Measurements from ENCODE around the gene AKR1C2.

AKR1C2 gene

DNA sequence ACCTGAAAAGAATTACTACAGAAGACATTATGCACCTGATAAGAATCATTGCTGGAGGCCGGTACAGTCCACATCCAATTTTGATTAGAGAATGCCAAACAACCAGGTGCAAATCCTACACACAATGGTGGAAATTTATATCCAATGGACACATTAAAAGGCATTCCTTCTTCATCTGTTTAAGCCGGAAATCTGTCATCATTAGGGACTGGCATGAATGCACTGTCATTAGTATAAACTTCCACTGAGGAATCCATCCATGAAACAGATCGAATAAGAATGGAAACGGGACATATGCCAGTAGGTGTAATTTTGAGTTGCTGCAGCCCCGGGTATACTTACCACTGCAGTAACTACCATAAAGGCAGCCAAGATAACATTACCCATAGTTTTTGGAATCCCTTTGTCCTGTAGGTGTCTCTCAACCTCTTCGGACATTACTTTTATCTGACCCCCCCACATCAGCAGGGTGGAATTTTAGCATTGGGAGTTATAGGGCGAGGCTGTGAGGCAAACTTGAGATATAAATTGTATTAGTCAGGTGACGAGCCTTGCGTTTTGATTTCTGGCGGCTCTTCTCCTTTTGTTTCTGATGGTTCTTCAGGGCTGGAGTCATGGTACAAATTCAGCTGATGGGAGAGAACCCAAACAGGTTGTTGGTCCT lies 36.5 kb upstream of the AKR1C2 start:
- H3K9me2 ChIP-seq (replicated peaks; ENCODE audit: insufficient read depth, low read length), result no peaks in the 10 kb centered on the region
- no peaks in the 10 kb centered on the region for H4K20me1 ChIP-seq (ENCODE audit: insufficient read depth, low read length)
- no peaks in the 10 kb centered on the region for H3K4me1 ChIP-seq (ENCODE audit: low read length)
- no peaks in the 10 kb centered on the region for H3F3A ChIP-seq (ENCODE audit: insufficient read depth, low read length)
- H3K9ac ChIP-seq (ENCODE audit: low read length), result no peak overlapping the region
- H3K4me2 ChIP-seq (ENCODE audit: low read depth, low read length), result no peak overlapping the region
- no peak overlapping the region for H3K27ac ChIP-seq (ENCODE audit: low read length)
- H3K27me3 ChIP-seq (replicated peaks; ENCODE audit: insufficient read depth, low read length), result no peaks in the 10 kb centered on the region
- no peak overlapping the region for H3K4me3 ChIP-seq (ENCODE audit: low read length)
- no peaks in the 10 kb centered on the region for H3K79me2 ChIP-seq (ENCODE audit: low read length)
- DNase-seq, result no peak
- H2AFZ ChIP-seq (ENCODE audit: low read length), result no peak overlapping the region
- TF ChIP-seq, protein P1, sequence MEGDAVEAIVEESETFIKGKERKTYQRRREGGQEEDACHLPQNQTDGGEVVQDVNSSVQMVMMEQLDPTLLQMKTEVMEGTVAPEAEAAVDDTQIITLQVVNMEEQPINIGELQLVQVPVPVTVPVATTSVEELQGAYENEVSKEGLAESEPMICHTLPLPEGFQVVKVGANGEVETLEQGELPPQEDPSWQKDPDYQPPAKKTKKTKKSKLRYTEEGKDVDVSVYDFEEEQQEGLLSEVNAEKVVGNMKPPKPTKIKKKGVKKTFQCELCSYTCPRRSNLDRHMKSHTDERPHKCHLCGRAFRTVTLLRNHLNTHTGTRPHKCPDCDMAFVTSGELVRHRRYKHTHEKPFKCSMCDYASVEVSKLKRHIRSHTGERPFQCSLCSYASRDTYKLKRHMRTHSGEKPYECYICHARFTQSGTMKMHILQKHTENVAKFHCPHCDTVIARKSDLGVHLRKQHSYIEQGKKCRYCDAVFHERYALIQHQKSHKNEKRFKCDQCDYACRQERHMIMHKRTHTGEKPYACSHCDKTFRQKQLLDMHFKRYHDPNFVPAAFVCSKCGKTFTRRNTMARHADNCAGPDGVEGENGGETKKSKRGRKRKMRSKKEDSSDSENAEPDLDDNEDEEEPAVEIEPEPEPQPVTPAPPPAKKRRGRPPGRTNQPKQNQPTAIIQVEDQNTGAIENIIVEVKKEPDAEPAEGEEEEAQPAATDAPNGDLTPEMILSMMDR (IDR thresholded peaks at IDR 0.05; ENCODE audit: low read length), result no peak
- TF ChIP-seq EZH2phosphoT487 (IDR thresholded peaks at IDR 0.05; ENCODE audit: low read length) (no peak), EZH2 (optimal IDR thresholded peaks at IDR 0.05; ENCODE audit: low read depth, low read length) (no peak)
- no peaks in the 10 kb centered on the region for H3K9me3 ChIP-seq (replicated peaks; ENCODE audit: insufficient read depth, low read length)
- H3K36me3 ChIP-seq (replicated peaks; ENCODE audit: insufficient read depth, low read length), result no peaks in the 10 kb centered on the region

DNA sequence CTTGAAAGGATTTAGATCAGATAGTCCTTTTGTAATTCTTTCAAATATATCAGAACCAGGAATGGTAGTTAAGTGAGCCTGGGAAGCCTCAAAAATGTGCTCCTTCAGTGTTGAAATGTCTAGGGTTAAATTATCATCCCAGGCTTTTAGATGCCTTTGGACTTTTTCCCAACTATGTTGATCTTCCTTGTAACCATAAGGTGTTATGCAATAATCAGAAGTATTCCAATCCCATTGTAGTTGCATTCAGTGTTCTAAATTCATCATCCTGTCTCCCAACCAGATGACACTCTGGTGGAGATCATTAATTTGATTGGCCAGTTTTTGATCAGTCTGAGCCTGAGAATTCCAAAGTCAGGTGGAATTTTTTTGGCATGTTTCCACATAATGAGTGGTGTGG lies 35.1 kb upstream of the AKR1C2 start:
- Histone ChIP-seq H3K4me2 (ENCODE audit: low read depth, low read length) (no peak overlapping the region), H3K4me1 (ENCODE audit: low read length) (no peaks in the 10 kb centered on the region), H3K36me3 (replicated peaks; ENCODE audit: insufficient read depth, low read length) (no peaks in the 10 kb centered on the region), H3K9me2 (replicated peaks; ENCODE audit: insufficient read depth, low read length) (no peaks in the 10 kb centered on the region), H3F3A (ENCODE audit: insufficient read depth, low read length) (no peaks in the 10 kb centered on the region), H3K9me3 (replicated peaks; ENCODE audit: insufficient read depth, low read length) (no peaks in the 10 kb centered on the region), H2AFZ (ENCODE audit: low read length) (no peak overlapping the region), H4K20me1 (ENCODE audit: insufficient read depth, low read length) (no peaks in the 10 kb centered on the region), H3K27me3 (replicated peaks; ENCODE audit: insufficient read depth, low read length) (no peaks in the 10 kb centered on the region), H3K79me2 (ENCODE audit: low read length) (no peaks in the 10 kb centered on the region), H3K27ac (ENCODE audit: low read length) (no peak overlapping the region), H3K9ac (ENCODE audit: low read length) (no peak overlapping the region), H3K4me3 (ENCODE audit: low read length) (no peak overlapping the region)
- TF ChIP-seq, protein P1 (IDR thresholded peaks at IDR 0.05; ENCODE audit: low read length), result no peak
- no peak for TF ChIP-seq EZH2phosphoT487 (IDR thresholded peaks at IDR 0.05; ENCODE audit: low read length)
- no peak for TF ChIP-seq EZH2 (optimal IDR thresholded peaks at IDR 0.05; ENCODE audit: low read depth, low read length)
- DNase-seq, result no peak

DNA sequence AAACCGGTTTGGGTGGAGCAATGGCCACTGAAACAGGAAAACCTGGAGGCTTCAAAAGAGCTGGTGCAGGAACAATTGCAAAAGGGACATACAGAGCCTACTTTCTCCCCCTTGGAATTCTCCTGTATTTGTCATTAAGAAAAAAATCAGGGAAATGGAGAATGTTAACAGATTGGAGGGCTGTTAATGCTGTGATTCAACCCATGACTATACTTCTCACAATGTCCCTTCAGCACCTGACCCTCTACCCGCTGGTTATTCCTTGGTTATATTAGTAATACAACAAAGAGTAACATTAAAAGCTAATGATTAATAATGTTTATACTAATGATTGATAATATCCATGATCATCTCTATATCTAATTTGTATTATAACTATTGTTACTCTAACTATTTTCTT lies 34.4 kb upstream of the AKR1C2 start:
- H3K79me2 ChIP-seq (ENCODE audit: low read length), result no peaks in the 10 kb centered on the region
- no peaks in the 10 kb centered on the region for H3F3A ChIP-seq (ENCODE audit: insufficient read depth, low read length)
- H4K20me1 ChIP-seq (ENCODE audit: insufficient read depth, low read length), result no peaks in the 10 kb centered on the region
- H3K9me2 ChIP-seq (replicated peaks; ENCODE audit: insufficient read depth, low read length), result no peaks in the 10 kb centered on the region
- no peak overlapping the region for H3K4me3 ChIP-seq (ENCODE audit: low read length)
- no peaks in the 10 kb centered on the region for H3K9me3 ChIP-seq (replicated peaks; ENCODE audit: insufficient read depth, low read length)
- no peak overlapping the region for H3K27ac ChIP-seq (ENCODE audit: low read length)
- DNase-seq, result no peak
- TF ChIP-seq, protein P1 (IDR thresholded peaks at IDR 0.05; ENCODE audit: low read length), result no peak
- TF ChIP-seq EZH2phosphoT487 (IDR thresholded peaks at IDR 0.05; ENCODE audit: low read length), result no peak
- TF ChIP-seq EZH2 (optimal IDR thresholded peaks at IDR 0.05; ENCODE audit: low read depth, low read length), result no peak
- H3K9ac ChIP-seq (ENCODE audit: low read length), result no peak overlapping the region
- no peak overlapping the region for H3K4me2 ChIP-seq (ENCODE audit: low read depth, low read length)
- no peaks in the 10 kb centered on the region for H3K36me3 ChIP-seq (replicated peaks; ENCODE audit: insufficient read depth, low read length)
- no peak overlapping the region for H2AFZ ChIP-seq (ENCODE audit: low read length)
- H3K27me3 ChIP-seq (replicated peaks; ENCODE audit: insufficient read depth, low read length), result no peaks in the 10 kb centered on the region
- no peaks in the 10 kb centered on the region for H3K4me1 ChIP-seq (ENCODE audit: low read length)

All from MM.1S (cell line).